NCI-H526 treated with DMSO at 0.1 percent for 48 hours (cell line): ENCODE results near the gene NKX1-1.
A peak's percentile ranks its signal among the peaks of the same experiment; 100 is the strongest.
"Not testable (repeated sequence)": the region's sequence is repeated elsewhere in the genome, so short reads cannot be mapped to it uniquely, and the experiment has no call there.

Experiments
- DNase-seq: peaks from one replicate; lab custom pipeline; 2025; lab: John Stamatoyannopoulos, UW

The NKX1-1 gene

DNA sequence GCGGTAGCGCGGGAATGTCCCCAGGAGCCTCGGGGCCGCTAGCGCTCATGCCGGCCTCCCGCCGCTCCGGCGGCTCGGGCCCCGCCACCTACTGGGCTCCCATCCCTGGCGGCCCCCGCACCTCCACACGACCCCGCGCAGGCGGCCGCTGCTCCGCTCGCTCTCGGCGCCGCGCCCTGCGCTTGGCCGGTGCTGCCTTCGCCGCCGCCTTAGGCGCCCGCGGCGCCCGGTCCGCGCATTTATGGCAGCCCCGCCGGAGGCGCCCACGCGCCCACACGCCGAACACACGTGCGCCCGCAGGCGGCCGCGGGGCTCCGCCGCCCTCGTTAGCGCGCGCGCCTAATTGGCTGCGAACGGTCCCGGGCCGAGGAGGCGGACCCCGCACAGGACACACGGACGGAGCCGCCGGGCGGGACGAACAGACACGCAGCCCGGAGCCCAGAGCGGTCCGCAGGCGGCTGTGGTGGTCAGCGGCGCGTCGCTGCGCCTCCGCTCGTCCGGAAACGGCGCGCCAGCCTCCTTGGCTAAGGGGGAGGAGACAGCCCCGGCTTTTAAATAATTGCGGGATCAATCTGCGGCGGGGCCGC is at the start of gene NKX1-1:
Gene NKX1-1, minus strand, starts transcription at position 49 of the 587 bp plus-strand sequence. Its CDS starts 0 bp downstream, at position 49.
- DNase-seq = no peak

GRCh38 chr4:1453731-1454130 is 47.5 kb upstream of the NKX1-1 start:
- DNase-seq = no peak

DNA sequence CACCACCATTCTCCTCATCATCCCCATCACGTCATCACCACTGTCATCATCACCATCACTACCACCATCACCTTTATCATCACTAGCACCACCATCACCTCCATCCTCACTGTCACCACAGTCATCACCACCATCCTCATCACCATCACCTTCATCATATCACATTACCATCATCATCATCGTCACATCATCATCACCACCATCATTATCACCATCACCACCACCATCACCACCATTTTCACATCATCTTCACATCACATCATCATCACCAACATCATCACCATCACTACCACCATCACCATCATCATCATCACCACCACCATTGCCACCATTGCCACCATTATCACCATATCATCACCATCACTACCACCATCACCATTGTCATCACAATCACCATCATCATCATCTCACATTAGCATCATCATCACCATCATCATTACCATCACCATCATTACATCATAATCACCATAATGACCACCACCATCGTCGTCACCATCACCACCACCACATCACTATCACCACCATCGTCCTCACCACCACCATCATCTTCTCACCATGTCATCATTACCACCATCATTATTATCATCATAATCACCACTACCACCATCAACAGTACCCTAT is 46.3 kb upstream of the NKX1-1 start:
- no peak for DNase-seq

DNA sequence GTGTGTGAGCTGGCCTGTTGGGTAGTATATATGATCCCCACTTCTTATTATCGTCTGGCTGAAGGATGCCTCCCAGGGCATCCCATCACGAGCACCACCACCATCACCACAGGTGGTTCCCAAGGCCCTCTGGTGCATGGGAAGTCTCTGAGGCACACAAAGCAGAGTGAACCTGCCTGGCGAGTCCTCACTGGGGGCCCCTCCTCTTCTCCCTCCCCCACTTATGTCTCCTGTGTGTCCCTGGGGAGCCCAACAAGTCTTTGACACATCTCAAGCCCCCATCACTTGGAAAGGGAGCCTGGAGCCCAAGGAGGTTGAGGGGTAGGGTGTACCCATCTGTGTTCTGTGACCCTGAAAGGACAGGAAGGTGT is 45.5 kb upstream of the NKX1-1 start:
- no peak for DNase-seq

- no peak for DNase-seq
These were observed 45.0 kb upstream of the NKX1-1 start for GRCh38 chr4:1451106-1451751.

DNA sequence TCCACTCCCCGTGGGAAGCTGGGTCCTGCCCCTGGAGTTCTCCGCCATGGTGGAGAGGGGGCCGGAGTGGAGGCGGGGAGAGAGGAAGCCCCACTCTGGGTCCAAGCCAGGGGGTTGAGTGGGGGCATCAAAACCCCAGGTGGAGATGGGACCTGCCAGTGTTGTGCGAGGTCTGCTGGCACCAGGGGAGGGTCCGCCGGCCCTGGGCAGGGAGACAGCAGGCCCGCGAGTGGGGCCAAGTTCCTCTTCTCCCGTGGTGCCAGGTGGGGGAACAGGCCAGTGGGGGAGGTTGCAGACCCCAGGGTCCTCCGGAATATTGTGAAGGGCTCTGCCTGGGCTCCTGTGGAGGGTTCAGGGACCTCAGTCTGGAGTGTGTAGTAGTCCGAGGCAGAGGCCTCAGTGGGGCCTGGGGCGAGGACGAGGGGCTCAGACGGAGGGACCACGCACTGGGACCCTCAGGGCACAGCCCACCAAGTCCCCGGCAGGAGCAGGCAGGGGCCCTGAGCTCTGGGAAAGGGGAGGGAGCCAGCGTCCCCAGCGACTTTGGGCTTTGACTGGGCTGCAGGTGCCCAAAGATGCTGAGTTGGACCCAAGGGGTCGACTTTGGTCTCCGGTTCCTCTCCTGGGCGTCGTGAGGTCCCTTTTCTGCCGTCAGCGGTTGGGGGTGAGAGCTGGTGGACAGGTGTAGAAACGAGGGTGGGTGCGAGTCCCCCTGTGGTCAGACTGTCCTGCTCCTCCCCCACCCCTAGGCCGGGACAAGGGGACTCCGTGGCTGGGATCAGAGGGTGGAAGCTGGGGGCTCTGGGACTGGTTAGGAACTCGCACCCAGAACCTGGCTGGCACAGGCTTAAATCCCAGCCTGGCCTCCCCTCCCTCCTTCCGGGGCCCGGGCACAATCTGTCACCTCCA is 43.8 kb upstream of the NKX1-1 start:
- DNase-seq = no peak

DNA sequence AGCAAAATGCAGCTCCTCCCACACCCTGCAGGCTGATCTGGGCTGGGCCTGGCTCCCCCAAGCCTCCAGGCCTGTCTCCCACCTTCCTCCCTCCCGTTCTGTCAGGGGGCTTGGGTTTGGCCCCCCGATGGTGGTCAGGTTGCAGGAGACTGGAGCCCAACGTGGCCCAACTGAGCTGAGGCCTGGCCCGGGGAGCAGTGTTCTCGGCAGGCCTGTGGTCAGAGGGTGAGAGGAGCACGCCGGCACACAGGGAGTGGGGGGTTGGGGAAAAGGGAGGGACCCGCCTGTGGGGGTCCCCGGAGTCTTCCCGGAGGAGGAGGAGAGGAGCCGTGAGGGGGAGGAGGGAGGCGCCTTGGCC is 43.2 kb upstream of the NKX1-1 start:
- DNase-seq = no peak

- DNase-seq = no peak
These were observed 42.6 kb upstream of the NKX1-1 start for GRCh38 chr4:1448589-1449420.

- DNase-seq = no peak
These were observed 41.7 kb upstream of the NKX1-1 start for GRCh38 chr4:1447676-1448588.

- DNase-seq = no peak
These were observed 40.5 kb upstream of the NKX1-1 start for GRCh38 chr4:1446502-1447386.

- no peak for DNase-seq
These were observed 39.6 kb upstream of the NKX1-1 start for GRCh38 chr4:1445716-1446445.

- not testable (repeated sequence) for DNase-seq
These were observed 37.5 kb upstream of the NKX1-1 start for GRCh38 chr4:1443688-1444172.

- no peak for DNase-seq
These were observed 20.8 kb upstream of the NKX1-1 start for GRCh38 chr4:1427010-1427409.

DNA sequence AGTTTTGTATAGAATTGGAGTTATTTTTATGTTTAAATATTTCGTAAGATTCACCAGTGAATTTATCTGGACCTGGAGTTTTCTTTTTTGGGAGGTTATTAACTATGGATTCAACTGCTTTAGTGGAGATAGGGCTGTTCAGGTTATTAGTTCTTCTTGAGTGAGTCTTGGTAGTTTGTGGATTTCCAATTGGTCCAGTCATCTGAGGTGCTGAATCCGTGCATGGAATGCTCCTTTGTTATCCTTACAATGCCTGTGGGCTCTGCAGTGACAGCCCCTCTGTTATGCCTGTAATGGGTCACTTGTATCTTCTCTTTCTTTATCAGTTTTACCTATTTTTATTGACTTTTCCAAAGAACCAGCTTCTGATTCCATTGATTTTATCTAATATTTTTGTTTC is 15.4 kb upstream of the NKX1-1 start:
- DNase-seq = no peak

- DNase-seq = no peak
These were observed 13.5 kb upstream of the NKX1-1 start for GRCh38 chr4:1419708-1420107.

DNA sequence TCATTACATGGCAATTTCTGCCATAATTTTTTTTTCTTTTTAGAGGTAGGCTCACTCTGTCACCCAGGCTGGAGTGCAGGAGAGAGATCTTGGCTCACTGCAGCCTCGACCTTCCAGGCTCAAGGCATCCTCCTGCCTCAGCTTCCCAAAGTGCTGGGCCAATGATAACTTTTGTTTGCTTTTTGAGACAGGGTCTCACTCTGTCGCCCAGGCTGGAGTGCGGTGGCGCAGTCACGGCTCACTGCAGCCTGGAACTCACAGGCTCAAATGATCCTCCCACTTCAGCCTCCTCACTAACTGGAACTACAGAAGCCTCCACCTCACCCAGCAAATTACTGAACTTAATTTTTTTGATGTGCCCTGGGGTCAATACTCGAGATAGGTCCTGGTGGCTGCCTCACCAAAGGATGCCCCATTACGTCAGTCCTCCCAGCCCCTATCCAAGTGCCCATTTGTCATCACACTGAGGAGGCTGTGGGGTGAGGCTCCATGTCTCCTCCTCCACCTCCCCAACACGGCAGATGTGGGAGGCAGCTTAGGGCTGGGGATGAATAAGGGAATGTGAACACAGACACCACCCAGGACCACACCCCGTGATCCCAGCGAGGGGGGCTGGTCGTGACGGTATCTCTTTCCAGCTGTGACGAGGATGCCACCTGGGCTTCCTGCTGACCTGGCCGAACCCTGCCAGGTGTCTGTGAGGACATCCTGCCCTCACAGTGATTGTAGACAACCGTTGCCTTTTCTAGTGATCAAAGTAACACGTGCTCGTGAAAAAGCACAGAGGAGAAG is 12.4 kb upstream of the NKX1-1 start:
- no peak for DNase-seq

GRCh38 chr4:1417522-1418390 is 11.5 kb upstream of the NKX1-1 start:
- peak; percentile 38 for DNase-seq
